ENCODE measurements around the gene PDE6H. TPM values are rescaled to one million over a fixed set of nuclear protein-coding genes. Genes with fewer than 3 reads are reported as not detected.

The PDE6H gene
- polyA plus RNA-seq, 1 donor (not counting 4 experiments of a cell fraction or from before 2014, with no cell fraction given) = not detected

DNA sequence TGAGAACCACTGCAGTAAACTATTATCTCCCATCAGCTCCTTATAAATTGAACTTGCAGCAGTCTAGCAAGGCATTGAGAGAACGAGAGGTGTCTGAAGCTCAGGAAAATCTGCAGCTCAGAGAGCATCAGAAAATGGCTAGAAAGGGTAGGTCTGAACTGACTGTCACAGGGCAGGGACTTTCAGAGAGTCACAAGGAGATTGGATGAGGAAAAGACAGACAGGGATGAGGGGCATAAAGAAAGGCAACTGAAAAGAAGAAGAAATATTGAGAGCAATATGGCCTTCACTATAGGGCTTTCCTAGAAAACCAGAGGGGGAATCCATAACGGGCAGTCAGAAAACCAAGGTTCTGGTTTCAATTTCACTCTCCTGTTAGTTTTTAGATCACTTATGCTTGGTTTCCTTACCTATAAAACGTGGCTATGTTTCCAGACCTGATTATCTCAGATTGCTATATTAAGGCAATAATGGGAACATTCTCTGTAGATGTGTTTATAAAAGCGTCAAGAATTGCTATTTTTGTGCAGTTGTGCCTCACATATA, 40.9 kb downstream of the PDE6H start:
- no peak overlapping the region for H3K4me3 ChIP-seq (ENCODE audit: control insufficient read depth in 2 of 3, extremely low read depth in 1 of 3, insufficient read depth in 2 of 3, low read depth in 1 of 3, low read length in 3 of 3)
- dilution Hi-C loops (cut with MboI; ENCODE audit: extremely low pct_ligation_motif_present, low sequenced_read_pairs) = no loop called here

GRCh38 chr12:15014708-15015107, 41.9 kb downstream of the PDE6H start:
- no peaks in the 10 kb centered on the region for H3K9me1 ChIP-seq (ENCODE audit: control insufficient read depth, extremely low read depth, insufficient read depth, low read length)
- H3K4me1 ChIP-seq (ENCODE audit: control insufficient read depth, extremely low read depth, insufficient read depth, low read length) = no peaks in the 10 kb centered on the region
- H2AFZ ChIP-seq (ENCODE audit: control insufficient read depth, low read length) = no peak overlapping the region
- no peaks in the 10 kb centered on the region for H4K20me1 ChIP-seq (ENCODE audit: control insufficient read depth, extremely low read depth, insufficient read depth, low read length)
- DNase-seq (ENCODE audit: low read depth, low spot score) (no peak), FAIRE-seq (no peak)
- H3K9me3 ChIP-seq (ENCODE audit: control insufficient read depth, low read depth, low read length) = no peaks in the 10 kb centered on the region
- H3K4me2 ChIP-seq (ENCODE audit: control insufficient read depth, extremely low read depth, insufficient read depth, low read depth, low read length) = no peak overlapping the region
- H3K79me2 ChIP-seq (ENCODE audit: control insufficient read depth, insufficient read depth, low read length) = no peaks in the 10 kb centered on the region
- TF ChIP-seq EZH2 (IDR thresholded peaks at IDR 0.05; ENCODE audit: low read length) = no peak
- TF ChIP-seq, protein P1, sequence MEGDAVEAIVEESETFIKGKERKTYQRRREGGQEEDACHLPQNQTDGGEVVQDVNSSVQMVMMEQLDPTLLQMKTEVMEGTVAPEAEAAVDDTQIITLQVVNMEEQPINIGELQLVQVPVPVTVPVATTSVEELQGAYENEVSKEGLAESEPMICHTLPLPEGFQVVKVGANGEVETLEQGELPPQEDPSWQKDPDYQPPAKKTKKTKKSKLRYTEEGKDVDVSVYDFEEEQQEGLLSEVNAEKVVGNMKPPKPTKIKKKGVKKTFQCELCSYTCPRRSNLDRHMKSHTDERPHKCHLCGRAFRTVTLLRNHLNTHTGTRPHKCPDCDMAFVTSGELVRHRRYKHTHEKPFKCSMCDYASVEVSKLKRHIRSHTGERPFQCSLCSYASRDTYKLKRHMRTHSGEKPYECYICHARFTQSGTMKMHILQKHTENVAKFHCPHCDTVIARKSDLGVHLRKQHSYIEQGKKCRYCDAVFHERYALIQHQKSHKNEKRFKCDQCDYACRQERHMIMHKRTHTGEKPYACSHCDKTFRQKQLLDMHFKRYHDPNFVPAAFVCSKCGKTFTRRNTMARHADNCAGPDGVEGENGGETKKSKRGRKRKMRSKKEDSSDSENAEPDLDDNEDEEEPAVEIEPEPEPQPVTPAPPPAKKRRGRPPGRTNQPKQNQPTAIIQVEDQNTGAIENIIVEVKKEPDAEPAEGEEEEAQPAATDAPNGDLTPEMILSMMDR (optimal IDR thresholded peaks at IDR 0.05 in 1 of 3, IDR thresholded peaks at IDR 0.05 in 1 of 3, conservative IDR thresholded peaks at IDR 0.05 in 1 of 3; ENCODE audit: extremely low read depth in 1 of 3, insufficient read depth in 2 of 3, low read length in 3 of 3) = no peak
- no peak overlapping the region for H3K27ac ChIP-seq (ENCODE audit: control insufficient read depth, insufficient read depth, low read length)
- no peak overlapping the region for H3K9ac ChIP-seq (ENCODE audit: control insufficient read depth, extremely low read depth, insufficient read depth, low read length)
- no peak overlapping the region for H3K4me3 ChIP-seq (ENCODE audit: control insufficient read depth in 2 of 3, extremely low read depth in 1 of 3, insufficient read depth in 2 of 3, low read depth in 1 of 3, low read length in 3 of 3)
- no peaks in the 10 kb centered on the region for H3K36me3 ChIP-seq (ENCODE audit: control insufficient read depth in 2 of 2, extremely low read depth in 1 of 2, insufficient read depth in 2 of 2, low read length in 2 of 2)
- dilution Hi-C loops (cut with MboI; ENCODE audit: extremely low pct_ligation_motif_present, low sequenced_read_pairs) = no loop called here
- H3K27me3 ChIP-seq (ENCODE audit: control insufficient read depth, extremely low read depth, insufficient read depth, low read length) = no peaks in the 10 kb centered on the region

More for the DNA sequence above, 40.9 kb downstream of the PDE6H start:
- FAIRE-seq (no peak), DNase-seq (ENCODE audit: low read depth, low spot score) (no peak)
- Histone ChIP-seq H2AFZ (ENCODE audit: control insufficient read depth, low read length) (no peak overlapping the region), H3K79me2 (ENCODE audit: control insufficient read depth, insufficient read depth, low read length) (no peaks in the 10 kb centered on the region), H3K27ac (ENCODE audit: control insufficient read depth, insufficient read depth, low read length) (no peak overlapping the region), H3K4me2 (ENCODE audit: control insufficient read depth, extremely low read depth, insufficient read depth, low read depth, low read length) (no peak overlapping the region), H3K27me3 (ENCODE audit: control insufficient read depth, extremely low read depth, insufficient read depth, low read length) (no peaks in the 10 kb centered on the region), H3K4me1 (ENCODE audit: control insufficient read depth, extremely low read depth, insufficient read depth, low read length) (no peaks in the 10 kb centered on the region), H3K9me1 (ENCODE audit: control insufficient read depth, extremely low read depth, insufficient read depth, low read length) (no peaks in the 10 kb centered on the region), H3K36me3 (ENCODE audit: control insufficient read depth in 2 of 2, extremely low read depth in 1 of 2, insufficient read depth in 2 of 2, low read length in 2 of 2) (no peaks in the 10 kb centered on the region), H3K9me3 (ENCODE audit: control insufficient read depth, low read depth, low read length) (no peaks in the 10 kb centered on the region), H3K9ac (ENCODE audit: control insufficient read depth, extremely low read depth, insufficient read depth, low read length) (no peak overlapping the region), H4K20me1 (ENCODE audit: control insufficient read depth, extremely low read depth, insufficient read depth, low read length) (no peaks in the 10 kb centered on the region)
- TF ChIP-seq, protein P1 (optimal IDR thresholded peaks at IDR 0.05 in 1 of 3, IDR thresholded peaks at IDR 0.05 in 1 of 3, conservative IDR thresholded peaks at IDR 0.05 in 1 of 3; ENCODE audit: extremely low read depth in 1 of 3, insufficient read depth in 2 of 3, low read length in 3 of 3) = no peak
- no peak for TF ChIP-seq EZH2 (IDR thresholded peaks at IDR 0.05; ENCODE audit: low read length)

All from keratinocyte (primary cell).